Neural progenitor cell (in vitro differentiated cells): ENCODE measurements around the gene YIPF2. TPM values are rescaled to one million over a fixed set of nuclear protein-coding genes. Genes with fewer than 3 reads are reported as not detected.

Experiments
- DNase-seq: peaks from one replicate; pipeline ENCODE4 v3.0.0-alpha.2; 2016; ENCODE audit warnings: low spot score
- H2AFZ ChIP-seq: fragments of 200-600 bp; sonication (generic); replicated peaks from 2 replicates; pipeline ENCODE4 v1.6.1; 2016; ENCODE audit warnings: antibody characterized with exemption
- H3F3A ChIP-seq: fragments of 200-600 bp; sonication (generic); 2 replicates; pipeline ENCODE4 v1.6.1; 2016; ENCODE audit warnings: antibody characterized with exemption, low read depth
- H3K27ac ChIP-seq: fragments of 200-600 bp; sonication (generic); 2 replicates; pipeline ENCODE4 v1.5.1; 2016; ENCODE audit warnings: mild to moderate bottlenecking
- H3K27me3 ChIP-seq: fragments of 200-600 bp; sonication (generic); 2 replicates; pipeline ENCODE4 v1.6.1; 2016; ENCODE audit warnings: mild to moderate bottlenecking, moderate library complexity
- H3K36me3 ChIP-seq: fragments of 200-600 bp; sonication (generic); 2 replicates; pipeline ENCODE4 v1.5.1; 2016
- H3K4me1 ChIP-seq: fragments of 200-600 bp; sonication (generic); 2 replicates; pipeline ENCODE4 v1.6.1; 2016; ENCODE audit warnings: mixed run types
- H3K4me2 ChIP-seq: fragments of 200-600 bp; sonication (generic); 2 replicates; pipeline ENCODE4 v1.6.1; 2016
- H3K4me3 ChIP-seq: fragments of 200-600 bp; sonication (generic); 2 replicates; pipeline ENCODE4 v1.5.1; 2016
- H3K79me2 ChIP-seq: fragments of 200-600 bp; sonication (generic); 2 replicates; pipeline ENCODE4 v1.6.1; 2016; ENCODE audit warnings: low read depth
- H3K9ac ChIP-seq: fragments of 200-600 bp; sonication (generic); 2 replicates; pipeline ENCODE4 v1.6.1; 2016
- H3K9me3 ChIP-seq: fragments of 200-600 bp; sonication (generic); 2 replicates; pipeline ENCODE4 v1.5.1; 2016; ENCODE audit warnings: low read depth
- H4K20me1 ChIP-seq: fragments of 200-600 bp; sonication (generic); 2 replicates; pipeline ENCODE4 v1.6.1; 2016; ENCODE audit warnings: low read depth
- H3K27ac Mint-ChIP-seq: 3 replicates; pipeline ENCODE4 v1.8.0; 2021; ENCODE audit warnings: mixed read lengths
- H3K27me3 Mint-ChIP-seq: 2 replicates; pipeline ENCODE4 v1.8.0; 2022; ENCODE audit warnings: low read depth, mild to moderate bottlenecking, inconsistent platforms, moderate library complexity, mixed read lengths; ENCODE audit not compliant: insufficient read depth
- H3K36me3 Mint-ChIP-seq: 3 replicates; pipeline ENCODE4 v1.8.0; 2021; ENCODE audit warnings: mixed read lengths
- H3K4me1 Mint-ChIP-seq: 3 replicates; pipeline ENCODE4 v1.8.0; 2021; ENCODE audit warnings: mixed read lengths
- H3K4me3 Mint-ChIP-seq: 3 replicates; pipeline ENCODE4 v1.8.0; 2021; ENCODE audit warnings: mild to moderate bottlenecking, moderate library complexity, mixed read lengths
- H3K9me3 Mint-ChIP-seq: 3 replicates; pipeline ENCODE4 v1.8.0; 2020; ENCODE audit warnings: mixed read lengths
- EZH2 ChIP-seq: fragments of 200-600 bp; sonication (generic); IDR thresholded peaks from 2 replicates; pipeline ENCODE4 v1.6.1; 2017; ENCODE audit warnings: antibody characterized with exemption, mild to moderate bottlenecking, moderate library complexity
- EZH2phosphoT487 ChIP-seq: fragments of 200-600 bp; sonication (generic); IDR thresholded peaks from 2 replicates; pipeline ENCODE4 v1.6.1; 2017; ENCODE audit warnings: antibody characterized with exemption
- total RNA-seq: library from RNA; depleted of rRNA; stranded (reverse); fragments of >200 nt; gene quantifications from 2 replicates; pipeline ENCODE4 v1.2.3, GENCODE V29; 2015; ENCODE audit warnings: low replicate concordance
- TF ChIP-seq, protein P1 (sequence below): fragments of 200-600 bp; sonication (generic); IDR thresholded peaks from 2 replicates; pipeline ENCODE4 v1.5.1; 2017; ENCODE audit warnings: antibody characterized with exemption, mild to moderate bottlenecking

YIPF2 gene
- total RNA-seq, 1 donor from 2014 or later, result 11.9 TPM

DNA sequence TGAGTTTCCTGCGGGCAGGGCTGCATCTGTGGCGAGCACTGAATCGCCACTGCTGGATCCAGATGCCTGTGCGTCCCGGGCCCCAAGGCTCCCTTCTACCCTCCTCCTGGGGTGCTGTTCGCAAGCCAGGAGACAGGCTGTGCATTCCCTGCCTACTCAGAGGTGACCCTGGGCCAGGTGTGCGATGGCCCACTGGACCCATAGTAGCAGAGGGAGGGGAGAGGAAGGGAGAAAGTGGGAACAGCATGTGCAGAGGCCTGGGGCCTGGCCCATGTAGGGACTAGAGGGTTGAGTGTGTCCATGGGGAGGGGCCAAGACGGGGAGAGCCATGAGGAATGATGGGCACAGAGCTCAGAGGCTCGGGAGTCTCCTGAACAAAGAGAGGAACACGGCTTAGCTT lies 29.8 kb downstream of the YIPF2 start:
- peaks cover 2% of the 10 kb centered on the region for H3K27me3 Mint-ChIP-seq
- H3K27ac Mint-ChIP-seq, result no peak overlapping the region
- H3K4me3 Mint-ChIP-seq, result no peak overlapping the region
- Histone ChIP-seq H2AFZ (no peak overlapping the region), H3K79me2 (peaks cover 75% of the 10 kb centered on the region), H3F3A (peaks cover 5% of the 10 kb centered on the region), H4K20me1 (peaks cover 50% of the 10 kb centered on the region), H3K9ac (no peak overlapping the region), H3K27me3 (no peaks in the 10 kb centered on the region), H3K36me3 (no peaks in the 10 kb centered on the region), H3K4me3 (no peak overlapping the region), H3K4me1 (no peaks in the 10 kb centered on the region), H3K27ac (peak overlapping the region; percentile 11), H3K4me2 (no peak overlapping the region), H3K9me3 (no peaks in the 10 kb centered on the region)
- H3K36me3 Mint-ChIP-seq, result peaks cover 6% of the 10 kb centered on the region
- H3K4me1 Mint-ChIP-seq, result peaks cover 26% of the 10 kb centered on the region
- DNase-seq, result no peak
- peaks cover 7% of the 10 kb centered on the region for H3K9me3 Mint-ChIP-seq
- TF ChIP-seq EZH2 (no peak), EZH2phosphoT487 (no peak)
- TF ChIP-seq, protein P1, sequence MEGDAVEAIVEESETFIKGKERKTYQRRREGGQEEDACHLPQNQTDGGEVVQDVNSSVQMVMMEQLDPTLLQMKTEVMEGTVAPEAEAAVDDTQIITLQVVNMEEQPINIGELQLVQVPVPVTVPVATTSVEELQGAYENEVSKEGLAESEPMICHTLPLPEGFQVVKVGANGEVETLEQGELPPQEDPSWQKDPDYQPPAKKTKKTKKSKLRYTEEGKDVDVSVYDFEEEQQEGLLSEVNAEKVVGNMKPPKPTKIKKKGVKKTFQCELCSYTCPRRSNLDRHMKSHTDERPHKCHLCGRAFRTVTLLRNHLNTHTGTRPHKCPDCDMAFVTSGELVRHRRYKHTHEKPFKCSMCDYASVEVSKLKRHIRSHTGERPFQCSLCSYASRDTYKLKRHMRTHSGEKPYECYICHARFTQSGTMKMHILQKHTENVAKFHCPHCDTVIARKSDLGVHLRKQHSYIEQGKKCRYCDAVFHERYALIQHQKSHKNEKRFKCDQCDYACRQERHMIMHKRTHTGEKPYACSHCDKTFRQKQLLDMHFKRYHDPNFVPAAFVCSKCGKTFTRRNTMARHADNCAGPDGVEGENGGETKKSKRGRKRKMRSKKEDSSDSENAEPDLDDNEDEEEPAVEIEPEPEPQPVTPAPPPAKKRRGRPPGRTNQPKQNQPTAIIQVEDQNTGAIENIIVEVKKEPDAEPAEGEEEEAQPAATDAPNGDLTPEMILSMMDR, result no peak

DNA sequence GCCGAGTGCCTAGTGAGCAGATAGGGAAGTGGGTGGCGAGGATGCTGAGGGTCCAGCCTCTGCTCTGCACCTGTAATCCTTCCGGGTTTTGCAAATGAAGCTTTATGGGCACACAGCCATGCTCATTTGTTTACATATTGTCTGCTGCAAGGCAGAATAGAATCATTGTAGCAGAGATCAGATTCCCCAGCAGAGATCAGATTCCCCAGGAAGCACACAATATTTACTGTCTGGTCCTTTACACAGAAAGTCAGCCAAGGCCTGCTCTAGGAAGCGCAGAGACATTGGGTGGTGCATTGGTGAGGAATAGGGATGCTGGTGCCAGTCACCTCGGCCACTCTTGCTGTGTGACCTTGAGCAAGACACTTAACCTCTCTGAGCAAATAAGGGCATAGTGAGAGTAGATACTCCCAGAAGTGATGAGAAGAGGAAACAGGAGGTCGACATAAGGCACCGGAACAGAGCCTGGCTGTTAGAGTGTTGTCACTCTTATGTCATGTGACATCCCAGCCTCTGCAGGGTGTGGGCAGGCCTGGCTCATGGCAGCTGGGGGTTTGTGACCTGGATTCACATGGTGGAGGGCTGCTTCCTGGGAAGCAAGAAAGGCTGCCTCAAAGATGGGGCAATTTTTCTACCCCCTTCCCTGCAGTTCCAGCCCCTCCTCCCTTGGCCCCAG lies 31.4 kb downstream of the YIPF2 start:
- Histone ChIP-seq H3K27me3 (no peaks in the 10 kb centered on the region), H2AFZ (no peak overlapping the region), H3K79me2 (peaks cover 74% of the 10 kb centered on the region), H3F3A (peaks cover 5% of the 10 kb centered on the region), H3K27ac (no peak overlapping the region), H3K36me3 (no peaks in the 10 kb centered on the region), H4K20me1 (peaks cover 66% of the 10 kb centered on the region), H3K9ac (no peak overlapping the region), H3K4me2 (no peak overlapping the region), H3K9me3 (no peaks in the 10 kb centered on the region), H3K4me3 (no peak overlapping the region), H3K4me1 (peaks cover 3% of the 10 kb centered on the region)
- Mint-ChIP-seq H3K4me1 (peaks cover 31% of the 10 kb centered on the region), H3K9me3 (no peaks in the 10 kb centered on the region), H3K36me3 (no peaks in the 10 kb centered on the region), H3K27ac (peak overlapping the region; percentile 82), H3K27me3 (peaks cover 2% of the 10 kb centered on the region), H3K4me3 (peak overlapping the region; percentile 53)
- DNase-seq, result no peak
- TF ChIP-seq EZH2phosphoT487, result no peak
- no peak for TF ChIP-seq EZH2
- TF ChIP-seq, protein P1, result no peak

GRCh38 chr19:10895920-10896319 lies 32.5 kb downstream of the YIPF2 start:
- Histone ChIP-seq H3K27me3 (no peaks in the 10 kb centered on the region), H3K9ac (no peak overlapping the region), H3K79me2 (peaks cover 74% of the 10 kb centered on the region), H4K20me1 (peaks cover 77% of the 10 kb centered on the region), H3K36me3 (no peaks in the 10 kb centered on the region), H3K27ac (no peak overlapping the region), H3K4me2 (no peak overlapping the region), H2AFZ (no peak overlapping the region), H3F3A (peaks cover 5% of the 10 kb centered on the region), H3K4me1 (peaks cover 14% of the 10 kb centered on the region), H3K9me3 (no peaks in the 10 kb centered on the region), H3K4me3 (no peak overlapping the region)
- TF ChIP-seq EZH2 (no peak), EZH2phosphoT487 (no peak)
- TF ChIP-seq, protein P1, result no peak
- Mint-ChIP-seq H3K27me3 (peaks cover 2% of the 10 kb centered on the region), H3K4me3 (no peak overlapping the region), H3K9me3 (no peaks in the 10 kb centered on the region), H3K27ac (peak overlapping the region; percentile 26), H3K4me1 (peaks cover 42% of the 10 kb centered on the region), H3K36me3 (no peaks in the 10 kb centered on the region)
- DNase-seq, result no peak
